Skeletal muscle tissue (tissue), 4 donors: ENCODE measurements around the gene WSCD2. TPM values are rescaled to one million over a fixed set of nuclear protein-coding genes. Genes with fewer than 3 reads are reported as not detected.

ENCODE experiments used
- H3K27ac ChIP-seq: one replicate; pipeline ENCODE4 v1.7.0; 2013; ENCODE audit warnings: mild to moderate bottlenecking, low read depth, low read length, inconsistent platforms
- H3K27me3 ChIP-seq, 3 donors: one replicate each; pipeline ENCODE4 v1.7.0; 2013; ENCODE audit warnings: low read length in 3 of 3; ENCODE audit not compliant: control insufficient read depth in 3 of 3, insufficient read depth in 3 of 3
- H3K36me3 ChIP-seq, 3 donors: one replicate each; pipeline ENCODE4 v1.7.0; 2013; ENCODE audit warnings: low read length in 3 of 3; ENCODE audit not compliant: control insufficient read depth in 3 of 3, insufficient read depth in 3 of 3
- H3K4me1 ChIP-seq, 3 donors: one replicate each; pipeline ENCODE4 v1.7.0; 2013; ENCODE audit warnings: low read length in 3 of 3, mild to moderate bottlenecking in 3 of 3; ENCODE audit not compliant: control insufficient read depth in 3 of 3, insufficient read depth in 3 of 3
- H3K4me3 ChIP-seq, 3 donors: one replicate each; pipeline ENCODE4 v1.7.0; 2013; ENCODE audit warnings: low read length in 3 of 3
- H3K9ac ChIP-seq, 3 donors: one replicate each; pipeline ENCODE4 v1.7.0; 2013; ENCODE audit warnings: low read length in 3 of 3, mild to moderate bottlenecking in 3 of 3, moderate library complexity in 2 of 3, low read depth in 1 of 3
- H3K9me3 ChIP-seq, 3 donors: one replicate each; pipeline ENCODE4 v1.7.0; 2013; ENCODE audit warnings: low read length in 3 of 3; ENCODE audit not compliant: control insufficient read depth in 3 of 3
- total RNA-seq: library from RNA; depleted of rRNA; stranded (reverse); fragments of >200 nt; gene quantifications from one replicate; pipeline ENCODE4 v1.2.3, GENCODE V29; 2014
- donor health status: Osteomylitis.

WSCD2 gene
- total RNA-seq, 1 donor from 2014 or later = 5.7 TPM

DNA sequence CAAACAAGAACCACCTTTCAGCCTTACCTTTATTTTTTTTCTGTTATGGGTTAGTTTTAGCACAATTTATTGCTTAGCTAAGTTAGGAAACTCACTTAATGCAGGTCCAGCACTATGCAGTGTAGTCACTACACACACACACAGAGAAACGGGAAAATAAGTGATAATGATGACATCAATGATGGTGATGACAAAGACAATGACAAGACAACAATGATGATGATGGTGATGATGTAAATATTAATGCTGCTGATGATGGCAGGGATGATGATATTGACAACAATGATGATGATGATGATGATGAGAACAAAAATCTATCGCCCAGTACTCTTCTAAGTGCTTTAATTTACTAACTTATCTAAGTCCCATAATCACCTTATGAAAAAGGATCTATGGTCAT lies 41.1 kb downstream of the WSCD2 start:
- Histone ChIP-seq H3K9ac (no peak overlapping the region), H3K4me1 (no peaks in the 10 kb centered on the region), H3K27me3 (peaks cover 0 to 12% (median 6%) of the 10 kb centered on the region in 3 donors), H3K9me3 (no peaks in the 10 kb centered on the region), H3K36me3 (no peaks in the 10 kb centered on the region), H3K4me3 (no peak overlapping the region), H3K27ac (no peak overlapping the region)

DNA sequence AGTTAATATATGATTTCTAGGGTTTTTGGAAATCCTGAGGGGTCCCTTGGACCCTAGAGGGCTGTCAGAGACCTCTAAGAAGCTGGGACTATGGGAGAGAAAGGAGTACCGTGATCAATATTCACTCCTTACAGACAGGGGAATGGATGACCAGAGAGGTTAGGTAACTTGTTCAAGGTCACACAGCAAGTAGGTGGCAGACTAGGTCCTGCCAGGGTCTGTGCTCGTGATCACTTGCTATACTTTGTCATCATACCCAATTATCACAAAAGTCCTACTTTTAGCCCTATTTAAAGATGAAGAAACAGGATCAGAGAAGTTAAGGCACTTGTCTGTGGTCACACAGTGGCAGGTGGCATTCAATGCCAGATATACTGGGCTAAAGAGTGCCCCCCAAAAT lies 42.9 kb downstream of the WSCD2 start:
- Histone ChIP-seq H3K4me3 (no peak overlapping the region), H3K27ac (no peak overlapping the region), H3K36me3 (no peaks in the 10 kb centered on the region)

DNA sequence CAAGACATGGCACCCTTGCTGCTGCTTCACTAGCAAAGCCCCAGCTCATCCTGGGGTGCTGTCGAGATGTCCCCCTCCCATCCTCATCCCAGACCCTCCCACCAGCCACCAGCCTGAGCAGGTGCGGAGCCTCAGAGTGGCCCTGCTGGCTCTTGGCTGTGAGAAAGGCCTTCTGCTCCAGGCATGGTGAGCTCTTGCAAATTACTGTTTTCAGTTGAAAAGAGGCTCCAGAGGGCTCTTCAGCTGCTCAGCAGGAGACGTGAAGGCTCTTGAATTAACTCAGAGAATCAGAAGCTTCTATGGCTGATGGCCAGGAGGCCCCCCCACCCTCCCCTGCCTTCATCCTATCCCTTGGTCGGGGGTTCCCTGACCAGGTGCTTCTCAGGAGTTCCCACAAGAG lies 44.1 kb downstream of the WSCD2 start:
- no peaks in the 10 kb centered on the region for H3K9me3 ChIP-seq
- no peak overlapping the region for H3K9ac ChIP-seq
- no peaks in the 10 kb centered on the region for H3K36me3 ChIP-seq
- H3K4me1 ChIP-seq = no peaks in the 10 kb centered on the region
- no peak overlapping the region for H3K27ac ChIP-seq
- peaks cover 0 to 10% (median 6%) of the 10 kb centered on the region in 3 donors for H3K27me3 ChIP-seq
- no peak overlapping the region for H3K4me3 ChIP-seq

More for the DNA sequence above, 42.9 kb downstream of the WSCD2 start:
- H3K9ac ChIP-seq = no peak overlapping the region
- no peaks in the 10 kb centered on the region for H3K4me1 ChIP-seq
- no peaks in the 10 kb centered on the region for H3K9me3 ChIP-seq
- peaks cover 0 to 12% (median 6%) of the 10 kb centered on the region in 3 donors for H3K27me3 ChIP-seq

DNA sequence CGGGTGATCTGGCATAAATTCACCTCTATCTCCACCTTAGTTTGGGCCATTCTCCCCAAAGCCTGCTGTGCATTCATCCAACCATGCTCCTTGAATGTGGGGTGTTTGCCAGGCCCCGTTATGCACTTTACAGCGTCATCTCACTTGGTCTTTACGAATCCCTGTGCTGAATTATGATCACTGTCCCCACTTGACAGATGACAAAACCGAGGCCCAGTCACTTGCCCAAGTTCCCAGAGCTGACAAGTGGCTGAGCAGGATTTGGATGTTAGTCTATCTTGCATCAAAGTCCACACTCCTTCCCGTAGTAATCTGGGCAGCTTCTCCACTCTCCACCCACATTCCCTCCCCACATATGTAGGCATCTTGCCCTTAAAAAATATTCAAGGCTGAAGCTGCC lies 44.8 kb downstream of the WSCD2 start:
- Histone ChIP-seq H3K4me3 (no peak overlapping the region), H3K9ac (no peak overlapping the region), H3K4me1 (no peaks in the 10 kb centered on the region), H3K27ac (no peak overlapping the region), H3K36me3 (no peaks in the 10 kb centered on the region), H3K9me3 (no peaks in the 10 kb centered on the region), H3K27me3 (peaks cover 0 to 10% (median 6%) of the 10 kb centered on the region in 3 donors)

DNA sequence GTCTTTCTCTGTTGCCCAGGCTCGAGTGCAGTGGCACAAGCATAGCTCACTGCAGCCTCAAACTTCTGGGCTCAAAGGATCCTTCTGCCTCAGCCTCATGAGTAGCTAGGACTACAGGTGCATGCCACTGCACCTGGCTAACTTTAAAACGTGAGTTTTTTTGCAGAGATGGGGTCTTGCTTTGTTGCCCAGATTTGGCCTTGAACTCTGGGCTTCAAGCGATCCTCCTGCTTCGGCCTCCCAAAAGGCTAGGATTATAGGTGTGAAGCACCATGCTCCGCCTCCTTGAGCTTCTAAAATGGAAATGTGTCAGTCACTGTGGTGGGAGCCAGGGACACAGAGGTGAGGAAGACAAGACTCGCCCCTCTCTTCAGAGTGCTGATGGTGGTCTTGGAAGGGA lies 45.6 kb downstream of the WSCD2 start:
- no peak overlapping the region for H3K4me3 ChIP-seq
- no peak overlapping the region for H3K27ac ChIP-seq
- H3K36me3 ChIP-seq = no peaks in the 10 kb centered on the region
- no peaks in the 10 kb centered on the region for H3K9me3 ChIP-seq
- peaks cover 0 to 7% (median 3%) of the 10 kb centered on the region in 3 donors for H3K27me3 ChIP-seq
- H3K9ac ChIP-seq = no peak overlapping the region
- H3K4me1 ChIP-seq = no peaks in the 10 kb centered on the region

DNA sequence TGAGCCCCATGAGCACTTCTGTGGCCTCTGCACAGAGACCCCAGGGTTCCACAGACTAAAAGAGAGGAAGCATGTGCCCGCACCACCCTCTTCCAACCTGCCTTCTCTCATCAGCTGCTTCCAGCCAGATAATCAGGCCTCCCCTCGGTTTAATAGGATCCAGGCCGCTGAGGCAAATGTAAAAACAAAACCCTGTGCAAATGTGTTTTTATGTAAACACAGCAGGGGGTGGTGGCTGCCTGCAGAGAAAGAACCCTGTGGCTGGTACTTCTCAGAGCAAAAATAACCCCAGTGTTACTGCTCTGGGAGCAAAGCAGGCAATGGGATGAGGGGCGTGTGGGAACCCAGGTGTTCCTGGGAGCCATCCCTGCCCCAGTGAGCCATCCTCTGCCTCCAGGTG lies 46.2 kb downstream of the WSCD2 start:
- no peaks in the 10 kb centered on the region for H3K9me3 ChIP-seq
- H3K9ac ChIP-seq = no peak overlapping the region
- H3K27me3 ChIP-seq = peaks cover 0 to 7% (median 0%) of the 10 kb centered on the region in 3 donors
- H3K27ac ChIP-seq = no peak overlapping the region
- H3K4me3 ChIP-seq = no peak overlapping the region
- no peaks in the 10 kb centered on the region for H3K36me3 ChIP-seq
- no peaks in the 10 kb centered on the region for H3K4me1 ChIP-seq

DNA sequence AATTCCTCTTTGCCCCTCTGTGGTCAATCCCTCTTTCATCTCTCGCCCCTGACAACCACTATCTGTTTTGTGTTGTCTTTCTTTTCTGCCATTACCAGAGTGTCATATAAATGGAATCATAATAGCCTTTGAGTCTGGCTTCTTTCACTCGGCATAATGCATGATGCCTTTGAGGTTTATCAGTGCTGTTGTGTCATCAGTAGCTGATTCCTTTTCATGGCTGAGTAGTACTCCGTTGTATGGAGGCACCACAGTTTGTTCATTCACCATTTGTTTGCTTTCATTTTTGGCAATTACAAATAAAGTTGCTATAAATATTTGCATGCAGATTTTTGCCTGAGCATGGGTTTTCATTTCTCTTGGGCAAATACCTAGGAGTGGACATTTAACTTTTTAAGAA lies 47.2 kb downstream of the WSCD2 start:
- no peaks in the 10 kb centered on the region for H3K4me1 ChIP-seq
- peaks cover 0 to 7% (median 0%) of the 10 kb centered on the region in 3 donors for H3K27me3 ChIP-seq
- H3K9me3 ChIP-seq = no peaks in the 10 kb centered on the region
- no peak overlapping the region for H3K4me3 ChIP-seq
- no peaks in the 10 kb centered on the region for H3K36me3 ChIP-seq
- H3K27ac ChIP-seq = no peak overlapping the region
- no peak overlapping the region for H3K9ac ChIP-seq

DNA sequence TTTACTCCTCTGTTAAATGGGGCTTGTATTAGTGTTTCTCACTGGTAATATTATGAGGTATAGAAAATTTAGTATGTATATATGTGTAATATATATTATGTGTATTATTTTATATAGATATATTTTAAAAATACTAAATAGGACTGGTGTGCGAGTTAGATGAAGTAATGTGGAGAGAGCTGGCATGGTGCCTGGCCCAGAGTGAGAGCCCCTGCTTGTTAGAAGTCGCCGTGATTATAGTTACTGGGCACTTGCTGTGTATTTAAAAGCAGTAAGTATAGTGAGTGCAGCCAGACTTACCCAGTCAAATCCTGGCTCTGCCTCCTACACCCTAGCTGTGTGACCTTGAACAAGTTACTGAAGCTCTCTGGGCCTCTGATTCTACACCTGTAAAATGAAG lies 48.0 kb downstream of the WSCD2 start:
- Histone ChIP-seq H3K9ac (no peak overlapping the region), H3K27ac (no peak overlapping the region), H3K27me3 (peaks cover 0 to 7% (median 0%) of the 10 kb centered on the region in 3 donors), H3K36me3 (no peaks in the 10 kb centered on the region), H3K4me3 (no peak overlapping the region), H3K9me3 (no peaks in the 10 kb centered on the region), H3K4me1 (no peaks in the 10 kb centered on the region)

DNA sequence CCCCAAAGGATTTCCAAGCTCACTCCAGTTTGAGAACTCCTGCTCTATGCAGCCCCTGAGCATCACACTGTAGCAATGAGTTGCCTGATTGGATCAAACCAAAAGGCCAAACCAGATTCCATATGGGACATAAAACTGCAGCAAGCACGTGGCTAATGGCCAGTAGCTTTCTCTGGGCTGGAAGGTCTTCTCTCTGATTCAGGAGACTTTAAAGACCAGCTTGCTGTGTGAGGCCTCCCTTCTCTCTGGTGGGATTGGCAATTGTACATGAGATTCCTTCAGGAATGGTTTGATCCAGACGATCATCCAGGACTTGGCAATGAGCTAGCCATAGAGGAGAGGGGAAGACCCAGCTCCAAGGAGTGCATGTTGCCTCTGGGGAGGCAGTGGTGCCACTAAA lies 50.2 kb downstream of the WSCD2 start:
- Histone ChIP-seq H3K9ac (no peak overlapping the region), H3K27me3 (peaks cover 0 to 5% (median 0%) of the 10 kb centered on the region in 3 donors), H3K4me1 (no peaks in the 10 kb centered on the region), H3K27ac (no peak overlapping the region), H3K36me3 (no peaks in the 10 kb centered on the region), H3K9me3 (no peaks in the 10 kb centered on the region), H3K4me3 (no peak overlapping the region)

DNA sequence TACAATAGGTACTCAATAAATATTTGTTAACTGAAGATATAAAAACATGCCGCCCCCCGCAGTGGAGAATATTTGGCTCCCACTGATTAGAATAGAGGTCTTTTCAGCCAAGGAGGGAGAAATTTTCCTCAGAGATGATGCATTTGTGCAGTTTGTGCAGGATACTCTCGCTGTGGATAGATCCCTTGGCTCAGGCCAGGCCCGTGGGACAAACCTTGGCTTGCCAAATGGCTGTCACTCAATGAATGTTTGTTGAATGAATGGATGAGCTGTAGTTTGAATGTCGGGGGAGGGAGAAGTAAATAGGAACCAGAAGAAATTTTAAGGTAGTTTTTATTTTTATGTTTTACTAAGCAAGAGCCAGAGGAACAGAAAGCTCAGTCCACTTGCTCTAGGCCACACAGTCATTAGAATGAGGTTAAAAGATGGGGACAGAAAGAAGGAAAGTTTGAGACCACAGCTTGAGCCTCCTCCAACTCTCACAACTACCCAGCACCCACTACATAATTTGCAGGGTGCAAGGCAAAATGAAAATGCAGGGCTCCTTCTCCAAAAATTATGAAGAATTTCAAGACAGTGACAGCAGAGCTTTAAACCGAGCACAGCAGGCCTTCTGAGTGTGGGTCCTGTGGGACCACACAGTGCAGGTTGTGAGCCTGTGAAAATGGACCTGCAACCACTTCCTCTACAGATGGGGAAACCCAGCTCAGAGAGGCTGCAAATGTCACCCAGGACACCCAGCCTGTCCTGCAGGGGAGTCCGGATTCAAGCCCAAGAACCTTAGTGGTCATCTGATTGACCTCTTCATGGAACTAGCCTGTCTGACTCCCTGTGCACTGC lies 51.4 kb downstream of the WSCD2 start:
- H3K27me3 ChIP-seq = no peaks in the 10 kb centered on the region
- no peaks in the 10 kb centered on the region for H3K4me1 ChIP-seq
- no peak overlapping the region for H3K4me3 ChIP-seq
- no peaks in the 10 kb centered on the region for H3K36me3 ChIP-seq
- H3K9me3 ChIP-seq = no peaks in the 10 kb centered on the region
- H3K27ac ChIP-seq = no peak overlapping the region
- H3K9ac ChIP-seq = no peak overlapping the region
